SK-N-SH treated with all-trans-retinoic acid at 6 μM for 48 hours (cell line): ENCODE results near the gene CENPP.

Experiments used
- ZFP3 ChIP-seq: fragments of 250-450 bp; sonication (Bioruptor Pico); IDR thresholded peaks from 2 replicates; pipeline ENCODE4 v1.5.0; 2020; ENCODE audit warnings: mild to moderate bottlenecking, moderate library complexity
- TF ChIP-seq, protein P1 (sequence below): fragments of 250-450 bp; sonication (Bioruptor Pico); IDR thresholded peaks from 2 replicates; pipeline ENCODE4 v1.5.1; 2020; ENCODE audit warnings: low read depth, mild to moderate bottlenecking, moderate library complexity

DNA sequence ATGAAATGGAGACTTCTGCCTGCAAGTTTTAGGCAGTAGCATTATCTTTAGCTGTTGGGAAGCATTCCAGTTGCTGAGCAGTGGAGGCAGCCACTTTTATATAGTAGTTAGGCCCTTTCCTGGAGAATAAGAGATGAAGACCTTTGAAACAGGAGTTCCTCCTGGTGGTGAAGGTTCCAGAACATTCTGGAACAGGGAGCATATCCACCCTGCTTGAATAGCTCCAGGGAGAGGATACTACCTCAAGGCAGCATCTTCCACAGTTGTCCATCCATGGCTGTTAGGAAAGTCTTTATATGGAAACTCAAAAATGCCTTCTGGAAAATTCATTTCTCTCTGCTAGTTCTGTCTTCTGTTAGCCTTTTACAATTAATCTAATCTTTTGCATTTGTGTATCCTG, 153.6 kb downstream of the CENPP start:
- TF ChIP-seq ZFP3 (CRISPR knock-in tag), result no peak
- TF ChIP-seq, protein P1, sequence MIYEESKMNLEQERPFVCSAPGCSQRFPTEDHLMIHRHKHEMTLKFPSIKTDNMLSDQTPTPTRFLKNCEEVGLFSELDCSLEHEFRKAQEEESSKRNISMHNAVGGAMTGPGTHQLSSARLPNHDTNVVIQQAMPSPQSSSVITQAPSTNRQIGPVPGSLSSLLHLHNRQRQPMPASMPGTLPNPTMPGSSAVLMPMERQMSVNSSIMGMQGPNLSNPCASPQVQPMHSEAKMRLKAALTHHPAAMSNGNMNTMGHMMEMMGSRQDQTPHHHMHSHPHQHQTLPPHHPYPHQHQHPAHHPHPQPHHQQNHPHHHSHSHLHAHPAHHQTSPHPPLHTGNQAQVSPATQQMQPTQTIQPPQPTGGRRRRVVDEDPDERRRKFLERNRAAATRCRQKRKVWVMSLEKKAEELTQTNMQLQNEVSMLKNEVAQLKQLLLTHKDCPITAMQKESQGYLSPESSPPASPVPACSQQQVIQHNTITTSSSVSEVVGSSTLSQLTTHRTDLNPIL (CRISPR knock-in tag), result no peak
